Upper lobe of left lung (tissue), 4 donors: ENCODE results near the gene PATL2.
"Not testable (repeated sequence)": the region's sequence is repeated elsewhere in the genome, so short reads cannot be mapped to it uniquely, and the experiment has no call there.

Experiments
- EP300 ChIP-seq, 4 donors: sonication (generic); formaldehyde crosslinking; IDR thresholded peaks; one replicate each; pipeline ENCODE4 v1.5.1; 2017; ENCODE audit warnings: antibody characterized with exemption in 4 of 4, control low read depth in 2 of 4
- TF ChIP-seq, protein P1 (sequence below), 6 experiments: fragments of 450-650 bp in 4 of 6; fragments of 200-600 bp in 2 of 6; sonication (generic) in 2 of 6; IDR thresholded peaks; one replicate each; pipeline ENCODE4 v1.5.1; 2016 to 2019; ENCODE audit warnings: antibody characterized with exemption in 6 of 6

DNA sequence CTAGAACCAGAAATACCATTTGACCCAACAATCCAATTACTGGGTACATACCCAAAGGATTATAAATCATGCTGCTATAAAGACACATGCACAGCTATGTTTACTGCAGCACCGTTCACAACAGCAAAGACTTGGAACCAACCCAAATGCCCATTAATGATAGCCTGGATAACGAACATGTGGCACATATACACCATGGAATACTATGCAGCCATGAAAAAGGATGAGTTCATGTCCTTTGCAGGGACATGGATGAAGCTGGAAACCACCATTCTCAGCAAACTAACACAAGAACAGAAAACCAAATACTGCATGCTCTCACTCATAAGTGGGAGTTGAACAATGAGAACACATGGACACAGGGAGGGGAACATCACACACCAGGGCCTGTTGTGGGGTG is 21.8 kb downstream of the PATL2 start:
- TF ChIP-seq, protein P1, sequence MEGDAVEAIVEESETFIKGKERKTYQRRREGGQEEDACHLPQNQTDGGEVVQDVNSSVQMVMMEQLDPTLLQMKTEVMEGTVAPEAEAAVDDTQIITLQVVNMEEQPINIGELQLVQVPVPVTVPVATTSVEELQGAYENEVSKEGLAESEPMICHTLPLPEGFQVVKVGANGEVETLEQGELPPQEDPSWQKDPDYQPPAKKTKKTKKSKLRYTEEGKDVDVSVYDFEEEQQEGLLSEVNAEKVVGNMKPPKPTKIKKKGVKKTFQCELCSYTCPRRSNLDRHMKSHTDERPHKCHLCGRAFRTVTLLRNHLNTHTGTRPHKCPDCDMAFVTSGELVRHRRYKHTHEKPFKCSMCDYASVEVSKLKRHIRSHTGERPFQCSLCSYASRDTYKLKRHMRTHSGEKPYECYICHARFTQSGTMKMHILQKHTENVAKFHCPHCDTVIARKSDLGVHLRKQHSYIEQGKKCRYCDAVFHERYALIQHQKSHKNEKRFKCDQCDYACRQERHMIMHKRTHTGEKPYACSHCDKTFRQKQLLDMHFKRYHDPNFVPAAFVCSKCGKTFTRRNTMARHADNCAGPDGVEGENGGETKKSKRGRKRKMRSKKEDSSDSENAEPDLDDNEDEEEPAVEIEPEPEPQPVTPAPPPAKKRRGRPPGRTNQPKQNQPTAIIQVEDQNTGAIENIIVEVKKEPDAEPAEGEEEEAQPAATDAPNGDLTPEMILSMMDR (IDR thresholded peaks at IDR 0.05) = not testable (repeated sequence)
- not testable (repeated sequence) for TF ChIP-seq EP300 (IDR thresholded peaks at IDR 0.05)
